H9 (cell line): Measurements from ENCODE around the gene HS3ST4. TPM values are rescaled to one million over a fixed set of nuclear protein-coding genes. Genes with fewer than 3 reads are reported as not detected.

Source experiments
- DNase-seq: peaks from one replicate; pipeline ENCODE4 v3.0.0-alpha.2; 2017
- H2AFZ ChIP-seq: one replicate; pipeline ENCODE4 v1.6.1; 2013; ENCODE audit warnings: mild to moderate bottlenecking, low read length, control low read depth, moderate library complexity
- H2AK5ac ChIP-seq: 2 replicates; pipeline ENCODE4 v1.6.1; 2013; ENCODE audit warnings: low read length, control low read depth, mixed read lengths; ENCODE audit not compliant: insufficient read length
- H2BK120ac ChIP-seq: one replicate; pipeline ENCODE4 v1.6.1; 2013; ENCODE audit warnings: low read depth, mild to moderate bottlenecking, low read length, control low read depth, inconsistent platforms; ENCODE audit not compliant: poor library complexity, severe bottlenecking
- H2BK12ac ChIP-seq: 2 replicates; pipeline ENCODE4 v1.6.1; 2013; ENCODE audit warnings: low read length, control low read depth, mixed read lengths, low read depth; ENCODE audit not compliant: insufficient read length
- H2BK15ac ChIP-seq: 2 replicates; pipeline ENCODE4 v1.6.1; 2013; ENCODE audit warnings: low read depth, low read length, control low read depth
- H2BK20ac ChIP-seq: one replicate; pipeline ENCODE4 v1.6.1; 2013; ENCODE audit warnings: low read depth, mild to moderate bottlenecking, low read length, control low read depth, inconsistent platforms; ENCODE audit not compliant: poor library complexity, severe bottlenecking
- H2BK5ac ChIP-seq: 2 replicates; pipeline ENCODE4 v1.6.1; 2013; ENCODE audit warnings: low read length, control low read depth, mixed read lengths; ENCODE audit not compliant: insufficient read length
- H3K14ac ChIP-seq: 2 replicates; pipeline ENCODE4 v1.6.1; 2013; ENCODE audit warnings: low read length, control low read depth; ENCODE audit not compliant: insufficient read depth
- H3K18ac ChIP-seq: 2 replicates; pipeline ENCODE4 v1.6.1; 2013; ENCODE audit warnings: low read depth, mild to moderate bottlenecking, mixed read lengths, low read length, control low read depth; ENCODE audit not compliant: insufficient read length
- H3K23ac ChIP-seq: 2 replicates; pipeline ENCODE4 v1.6.1; 2013; ENCODE audit warnings: low read length, control low read depth, mixed read lengths, low read depth; ENCODE audit not compliant: insufficient read length
- H3K23me2 ChIP-seq: 2 replicates; pipeline ENCODE4 v1.6.1; 2013; ENCODE audit warnings: low read depth, mild to moderate bottlenecking, mixed read lengths, low read length, control low read depth; ENCODE audit not compliant: insufficient read length, poor library complexity, severe bottlenecking
- H3K27ac ChIP-seq: 2 replicates; pipeline ENCODE4 v1.5.1; 2013; ENCODE audit warnings: low read length, control low read depth, mixed read lengths, low read depth; ENCODE audit not compliant: insufficient read length
- H3K27me3 ChIP-seq: 2 replicates; pipeline ENCODE4 v1.6.1; 2013; ENCODE audit warnings: low read length, control low read depth, inconsistent platforms; ENCODE audit not compliant: insufficient read depth
- H3K4ac ChIP-seq: 2 replicates; pipeline ENCODE4 v1.6.1; 2013; ENCODE audit warnings: low read depth, mild to moderate bottlenecking, control low read depth, inconsistent platforms, low read length, moderate library complexity
- H3K4me1 ChIP-seq: 2 replicates; pipeline ENCODE4 v1.6.1; 2013; ENCODE audit warnings: low read length, control low read depth, inconsistent platforms; ENCODE audit not compliant: insufficient read depth
- H3K4me2 ChIP-seq: 2 replicates; pipeline ENCODE4 v1.6.1; 2013; ENCODE audit warnings: low read length, control low read depth, mixed read lengths; ENCODE audit not compliant: insufficient read length, insufficient read depth
- H3K56ac ChIP-seq: 2 replicates; pipeline ENCODE4 v1.6.1; 2013; ENCODE audit warnings: low read depth, mild to moderate bottlenecking, mixed read lengths, low read length, control low read depth; ENCODE audit not compliant: insufficient read length
- H3K79me1 ChIP-seq: 2 replicates; pipeline ENCODE4 v1.6.1; 2013; ENCODE audit warnings: low read depth, mild to moderate bottlenecking, moderate library complexity, low read length, control low read depth, inconsistent platforms; ENCODE audit not compliant: insufficient read depth, poor library complexity, severe bottlenecking
- H3K79me2 ChIP-seq: 2 replicates; pipeline ENCODE4 v1.6.1; 2013; ENCODE audit warnings: low read length, control low read depth, inconsistent platforms; ENCODE audit not compliant: insufficient read depth
- H3K9ac ChIP-seq: 2 replicates; pipeline ENCODE4 v1.6.1; 2013; ENCODE audit warnings: low read length, control low read depth, mixed read lengths; ENCODE audit not compliant: insufficient read length; ENCODE audit errors: extremely low read depth
- H3K9me3 ChIP-seq: one replicate; pipeline ENCODE4 v1.6.1; 2013; ENCODE audit warnings: low read depth, low read length, inconsistent platforms; ENCODE audit not compliant: control insufficient read depth
- H3T11ph ChIP-seq: one replicate; pipeline ENCODE4 v1.6.1; 2013; ENCODE audit warnings: mild to moderate bottlenecking, low read length, control low read depth, inconsistent platforms
- H4K20me1 ChIP-seq: one replicate; pipeline ENCODE4 v1.6.1; 2013; ENCODE audit not compliant: control insufficient read depth, insufficient read length, insufficient read depth
- H4K5ac ChIP-seq: 2 replicates; pipeline ENCODE4 v1.6.1; 2013; ENCODE audit warnings: low read depth, mild to moderate bottlenecking, mixed read lengths, low read length, control low read depth; ENCODE audit not compliant: insufficient read length
- H4K8ac ChIP-seq: replicated peaks from 2 replicates; pipeline ENCODE4 v1.6.1; 2013; ENCODE audit warnings: low read length, control low read depth, mixed read lengths, low read depth; ENCODE audit not compliant: insufficient read length
- H4K91ac ChIP-seq: 2 replicates; pipeline ENCODE4 v1.6.1; 2013; ENCODE audit warnings: low read depth, mild to moderate bottlenecking, moderate library complexity, mixed read lengths, low read length, control low read depth; ENCODE audit not compliant: insufficient read length
- H3K27ac Mint-ChIP-seq, 3 experiments: 2 replicates in 2 of 3; 3 replicates in 1 of 3; pipeline ENCODE4 v1.8.0; 2020 to 2021; ENCODE audit warnings: mixed read lengths in 3 of 3, mild to moderate bottlenecking in 1 of 3, moderate library complexity in 1 of 3
- H3K27me3 Mint-ChIP-seq: 2 replicates; pipeline ENCODE4 v1.8.0; 2021; ENCODE audit warnings: low read depth, mild to moderate bottlenecking, moderate library complexity, mixed read lengths
- H3K36me3 Mint-ChIP-seq, 3 experiments: 2 replicates in 2 of 3; 3 replicates in 1 of 3; pipeline ENCODE4 v1.8.0; 2020 to 2021; ENCODE audit warnings: low read depth in 3 of 3, mixed read lengths in 3 of 3; ENCODE audit not compliant: insufficient read depth in 1 of 3
- H3K4me1 Mint-ChIP-seq, 2 experiments: 2 replicates each; pipeline ENCODE4 v1.8.0; 2020; ENCODE audit warnings: mixed read lengths in 2 of 2
- H3K4me3 Mint-ChIP-seq, 2 experiments: 2 replicates in 1 of 2; 3 replicates in 1 of 2; pipeline ENCODE4 v1.8.0; 2020 to 2021; ENCODE audit warnings: mild to moderate bottlenecking in 2 of 2, mixed read lengths in 2 of 2, moderate library complexity in 1 of 2
- H3K9me3 Mint-ChIP-seq, 2 experiments: 2 replicates in 1 of 2; 3 replicates in 1 of 2; pipeline ENCODE4 v1.8.0; 2020; ENCODE audit warnings: mild to moderate bottlenecking in 2 of 2, mixed read lengths in 2 of 2, moderate library complexity in 1 of 2
- CTCF ChIP-seq: fragments of 200-600 bp; sonication (generic); conservative IDR thresholded peaks from 3 replicates; pipeline ENCODE4 v1.8.0; 2021; ENCODE audit warnings: antibody characterized with exemption, mild to moderate bottlenecking
- WGBS: extraction: QIAGEN DNeasy Blood & Tissue Kit; methylation state at CpG from one replicate; pipeline ENCODE4 v1.1.7; 2013; ENCODE audit warnings: missing lambda C conversion rate, low lambda C conversion rate, mixed read lengths; ENCODE audit not compliant: insufficient read length; ENCODE audit errors: extremely low coverage; 5-methylcytosine and 5-hydroxymethylcytosine counted together
- total RNA-seq: library from RNA; stranded (reverse); gene quantifications from 2 replicates; pipeline ENCODE4 v1.2.1, GENCODE V29; 2021

HS3ST4 gene
- total RNA-seq, 1 experiment from 2014 or later, result 1.7 TPM

GRCh38 chr16:25798065-25798464, 106.3 kb downstream of the HS3ST4 start:
- Histone ChIP-seq H4K91ac (no peak overlapping the region), H2AK5ac (no peak overlapping the region), H3K27ac (no peak overlapping the region), H2BK120ac (no peak overlapping the region), H3K9ac (no peak overlapping the region), H3K79me2 (no peaks in the 10 kb centered on the region), H2BK15ac (no peak overlapping the region), H3K4me1 (no peaks in the 10 kb centered on the region), H2BK5ac (no peak overlapping the region), H3K14ac (no peak overlapping the region), H3K9me3 (no peaks in the 10 kb centered on the region), H3K56ac (no peak overlapping the region), H3K27me3 (no peaks in the 10 kb centered on the region), H3K23me2 (peaks cover 2% of the 10 kb centered on the region), H2BK20ac (no peak overlapping the region), H4K5ac (no peak overlapping the region), H3K4me2 (no peak overlapping the region), H4K20me1 (no peaks in the 10 kb centered on the region), H3K4ac (no peak overlapping the region), H2BK12ac (no peak overlapping the region), H3K23ac (no peak overlapping the region), H4K8ac (no peak overlapping the region), H2AFZ (no peak overlapping the region), H3K18ac (no peak overlapping the region), H3K79me1 (no peaks in the 10 kb centered on the region), H3T11ph (no peak overlapping the region)
- no peak overlapping the region for H3K4me3 Mint-ChIP-seq
- no peaks in the 10 kb centered on the region for H3K27me3 Mint-ChIP-seq
- WGBS, result no CpG with 5 or more reads among the region's 1 CpG
- H3K27ac Mint-ChIP-seq, result peak overlapping the region in 1 of 3 experiments; percentile 19; a peak in 1 of 7 replicates
- TF ChIP-seq CTCF, result no peak
- no peak for DNase-seq
- H3K9me3 Mint-ChIP-seq, result peaks cover 6 to 7% of the 10 kb centered on the region in 2 experiments; a peak in 4 of 5 replicates
- H3K4me1 Mint-ChIP-seq, result peaks cover 0 to 4% of the 10 kb centered on the region in 2 experiments; a peak in 1 of 4 replicates
- peaks cover 0 to 5% (median 2%) of the 10 kb centered on the region in 3 experiments; a peak in 3 of 7 replicates for H3K36me3 Mint-ChIP-seq
